Stimulated activated CD4-positive, alpha-beta T cell treated with anti-CD3 and anti-CD28 coated beads, Interleukin-4, amount 100 ng/mL, for 48 hours (primary cell): ENCODE results near the gene KDM5C.

Source experiments
- DNase-seq, 2 donors: peaks; one replicate each; pipeline ENCODE4 v3.0.0-alpha.2; 2020; ENCODE audit warnings: low read depth in 2 of 2

The KDM5C gene

GRCh38 chrX:53250556-53250955, 25.5 kb upstream of the KDM5C start:
- no peak for DNase-seq

GRCh38 chrX:53249408-53250042, 24.5 kb upstream of the KDM5C start:
- no peak for DNase-seq

- no peak for DNase-seq
These were observed 22.9 kb upstream of the KDM5C start for GRCh38 chrX:53247928-53248327.

- DNase-seq = no peak
These were observed 21.2 kb upstream of the KDM5C start for GRCh38 chrX:53246231-53246630.

- DNase-seq = no peak
These were observed 19.6 kb upstream of the KDM5C start for GRCh38 chrX:53244610-53245009.

GRCh38 chrX:53242310-53242709, 17.3 kb upstream of the KDM5C start:
- DNase-seq = no peak

- DNase-seq = no peak
These were observed 16.6 kb upstream of the KDM5C start for GRCh38 chrX:53241558-53241957.

- peak; percentile 29 to 50 for DNase-seq
These were observed 14.5 kb upstream of the KDM5C start for GRCh38 chrX:53239474-53239873.

GRCh38 chrX:53237056-53237455, 12.0 kb upstream of the KDM5C start:
- DNase-seq = no peak

- DNase-seq = no peak
These were observed 11.1 kb upstream of the KDM5C start for GRCh38 chrX:53236025-53236679.

GRCh38 chrX:53235566-53235965, 10.6 kb upstream of the KDM5C start:
- no peak for DNase-seq

GRCh38 chrX:53234484-53234883, 9.5 kb upstream of the KDM5C start:
- DNase-seq = no peak

GRCh38 chrX:53233536-53233935, 8.5 kb upstream of the KDM5C start:
- no peak for DNase-seq

- no peak for DNase-seq
These were observed 5.1 kb upstream of the KDM5C start for GRCh38 chrX:53230116-53230515.

GRCh38 chrX:53227224-53227765, 2.3 kb upstream of the KDM5C start:
- no peak for DNase-seq

GRCh38 chrX:53223955-53224859, 800 bp downstream of the KDM5C start:
- no peak for DNase-seq

GRCh38 chrX:53223068-53223693, 1.8 kb downstream of the KDM5C start:
- no peak for DNase-seq

GRCh38 chrX:53211391-53211978, 13.5 kb downstream of the KDM5C start:
- DNase-seq = no peak

- no peak for DNase-seq
These were observed 28.3 kb downstream of the KDM5C start for GRCh38 chrX:53196678-53197077.

GRCh38 chrX:53195401-53195800, 29.6 kb downstream of the KDM5C start:
- no peak for DNase-seq

GRCh38 chrX:53194308-53194707, 30.7 kb downstream of the KDM5C start:
- DNase-seq = no peak

- no peak for DNase-seq
These were observed 31.9 kb downstream of the KDM5C start for GRCh38 chrX:53193093-53193492.
